Activated CD4-positive, alpha-beta T cell treated with anti-CD3 and anti-CD28 coated beads, Interleukin-2, amount 50 U/mL, for 4 hours (primary cell): ENCODE measurements around the gene CDCA7L.
"Not testable (repeated sequence)": the region's sequence is repeated elsewhere in the genome, so short reads cannot be mapped to it uniquely, and the experiment has no call there.

Source experiments
- DNase-seq, 2 experiments: peaks; one replicate each; pipeline ENCODE4 v3.0.0-alpha.2; 2020

Gene CDCA7L

GRCh38 chr7:21942955-21943354, 2.7 kb downstream of the CDCA7L start:
- no peak for DNase-seq

GRCh38 chr7:21941611-21942141, 4.0 kb downstream of the CDCA7L start:
- DNase-seq: no peak

GRCh38 chr7:21939858-21940372, 5.8 kb downstream of the CDCA7L start:
- no peak for DNase-seq

GRCh38 chr7:21939136-21939857, 6.4 kb downstream of the CDCA7L start:
- DNase-seq: no peak

- DNase-seq: no peak
Observed at GRCh38 chr7:21938463-21938862, 7.2 kb downstream of the CDCA7L start.

- no peak for DNase-seq
Observed at GRCh38 chr7:21934808-21935207, 10.9 kb downstream of the CDCA7L start.

GRCh38 chr7:21933293-21933692, 12.4 kb downstream of the CDCA7L start:
- DNase-seq: not testable (repeated sequence)

GRCh38 chr7:21927693-21928092, 18.0 kb downstream of the CDCA7L start:
- no peak for DNase-seq

- no peak for DNase-seq
Observed at GRCh38 chr7:21926448-21926847, 19.3 kb downstream of the CDCA7L start.

GRCh38 chr7:21923658-21924057, 22.0 kb downstream of the CDCA7L start:
- no peak for DNase-seq

- DNase-seq: no peak
Observed at GRCh38 chr7:21922605-21923004, 23.1 kb downstream of the CDCA7L start.

- DNase-seq: no peak
Observed at GRCh38 chr7:21920936-21921335, 24.8 kb downstream of the CDCA7L start.

- DNase-seq: no peak
Observed at GRCh38 chr7:21918216-21918615, 27.5 kb downstream of the CDCA7L start.

GRCh38 chr7:21916629-21917028, 29.1 kb downstream of the CDCA7L start:
- DNase-seq: no peak

GRCh38 chr7:21916176-21916575, 29.5 kb downstream of the CDCA7L start:
- DNase-seq: no peak

GRCh38 chr7:21915140-21915539, 30.6 kb downstream of the CDCA7L start:
- no peak for DNase-seq

- DNase-seq: no peak
Observed at GRCh38 chr7:21914671-21915070, 31.0 kb downstream of the CDCA7L start.

- no peak for DNase-seq
Observed at GRCh38 chr7:21912931-21913780, 32.5 kb downstream of the CDCA7L start.

- DNase-seq: no peak
Observed at GRCh38 chr7:21912305-21912704, 33.4 kb downstream of the CDCA7L start.

- no peak for DNase-seq
Observed at GRCh38 chr7:21911341-21911875, 34.3 kb downstream of the CDCA7L start.

GRCh38 chr7:21910253-21910652, 35.4 kb downstream of the CDCA7L start:
- no peak for DNase-seq

- DNase-seq: no peak
Observed at GRCh38 chr7:21908746-21909145, 37.0 kb downstream of the CDCA7L start.

GRCh38 chr7:21903020-21903786, 42.5 kb downstream of the CDCA7L start:
- no peak for DNase-seq
